ENCODE measurements around the gene RREB1. TPM values are rescaled to one million over a fixed set of nuclear protein-coding genes. Genes with fewer than 3 reads are reported as not detected.

The RREB1 gene
- total RNA-seq, 6 experiments from 2014 or later: 17.5 to 23.5 (median 20.1) TPM

- no peak for TF ChIP-seq CTCF (IDR thresholded peaks at IDR 0.05)
- Mint-ChIP-seq H3K4me1 (ENCODE audit: low read depth) (peaks cover 42% of the 10 kb centered on the region), H3K4me3 (no peak overlapping the region), H3K27ac (peak overlapping the region; percentile 12; the same call in 1 of the 2 replicates), H3K36me3 (ENCODE audit: low read depth) (peaks cover 18% of the 10 kb centered on the region), H3K27me3 (ENCODE audit: insufficient read depth) (no peaks in the 10 kb centered on the region; the same call in 1 of the 2 replicates), H3K9me3 (no peaks in the 10 kb centered on the region)
- DNase-seq: no peak
These were observed 67.7 kb downstream of the RREB1 start for GRCh38 chr6:7175462-7175861.

GRCh38 chr6:7176208-7176607 lies 68.4 kb downstream of the RREB1 start:
- peak overlapping the region; percentile 37; the same call in 1 of the 2 replicates for H3K4me3 Mint-ChIP-seq
- no peaks in the 10 kb centered on the region for H3K9me3 Mint-ChIP-seq
- H3K27ac Mint-ChIP-seq: no peak overlapping the region
- H3K27me3 Mint-ChIP-seq (ENCODE audit: insufficient read depth): peaks cover 2% of the 10 kb centered on the region; the same call in 1 of the 2 replicates
- no peak for DNase-seq
- no peak for TF ChIP-seq CTCF (IDR thresholded peaks at IDR 0.05)
- H3K36me3 Mint-ChIP-seq (ENCODE audit: low read depth): peaks cover 25% of the 10 kb centered on the region
- peaks cover 35% of the 10 kb centered on the region for H3K4me1 Mint-ChIP-seq (ENCODE audit: low read depth)

- Mint-ChIP-seq H3K27ac (no peak overlapping the region), H3K9me3 (no peaks in the 10 kb centered on the region), H3K4me3 (no peak overlapping the region), H3K27me3 (ENCODE audit: insufficient read depth) (peaks cover 2% of the 10 kb centered on the region; the same call in 1 of the 2 replicates), H3K36me3 (ENCODE audit: low read depth) (peaks cover 36% of the 10 kb centered on the region), H3K4me1 (ENCODE audit: low read depth) (peaks cover 22% of the 10 kb centered on the region)
- no peak for DNase-seq
- no peak for TF ChIP-seq CTCF (IDR thresholded peaks at IDR 0.05)
These were observed 70.5 kb downstream of the RREB1 start for GRCh38 chr6:7178280-7178679.

GRCh38 chr6:7180751-7181150 lies 73.0 kb downstream of the RREB1 start:
- Mint-ChIP-seq H3K27me3 (ENCODE audit: insufficient read depth) (peaks cover 4% of the 10 kb centered on the region; the same call in 1 of the 2 replicates), H3K4me3 (no peak overlapping the region), H3K27ac (no peak overlapping the region), H3K9me3 (no peaks in the 10 kb centered on the region), H3K4me1 (ENCODE audit: low read depth) (peaks cover 19% of the 10 kb centered on the region), H3K36me3 (ENCODE audit: low read depth) (peaks cover 44% of the 10 kb centered on the region)
- no peak for DNase-seq
- TF ChIP-seq CTCF (IDR thresholded peaks at IDR 0.05): no peak

GRCh38 chr6:7183707-7184106 lies 75.9 kb downstream of the RREB1 start:
- DNase-seq: no peak
- peak overlapping the region; percentile 11; the same call in 1 of the 2 replicates for H3K27ac Mint-ChIP-seq
- no peaks in the 10 kb centered on the region for H3K9me3 Mint-ChIP-seq
- peaks cover 44% of the 10 kb centered on the region for H3K36me3 Mint-ChIP-seq (ENCODE audit: low read depth)
- no peak for TF ChIP-seq CTCF (IDR thresholded peaks at IDR 0.05)
- no peak overlapping the region for H3K4me3 Mint-ChIP-seq
- H3K27me3 Mint-ChIP-seq (ENCODE audit: insufficient read depth): peaks cover 4% of the 10 kb centered on the region; the same call in 1 of the 2 replicates
- peaks cover 10% of the 10 kb centered on the region for H3K4me1 Mint-ChIP-seq (ENCODE audit: low read depth)
